Measurements from ENCODE around the gene RPS18. TPM values are rescaled to one million over a fixed set of nuclear protein-coding genes. Genes with fewer than 3 reads are reported as not detected.
A peak's percentile ranks its signal among the peaks of the same experiment; 100 is the strongest.

RPS18 gene
- total and polyA plus RNA-seq, 9 of the 15 experiments (the other 6 are each of a cell fraction or from before 2014, with no cell fraction given), result 5,023 to 17,516 (median 8,131) TPM

GRCh38 chr6:33271468-33272274, at the start of gene RPS18, which contains the start of gene VPS52 (continued):
- TF ChIP-seq MGA (IDR thresholded peaks at IDR 0.05) (peak; percentile 60; the same call in 1 of the 2 replicates), ZBTB34 (CRISPR knock-in tag; IDR thresholded peaks at IDR 0.05) (no peak), ZNF830 (CRISPR knock-in tag; IDR thresholded peaks at IDR 0.05) (peak; percentile 17; the same call in 1 of the 2 replicates), CBX1 (IDR thresholded peaks at IDR 0.05; ENCODE audit: low read depth) (peak; percentile 86; the same call in 1 of the 2 replicates), E4F1 (CRISPR knock-in tag; IDR thresholded peaks at IDR 0.05; ENCODE audit: borderline replicate concordance) (no peak), ZNF12 (CRISPR knock-in tag; IDR thresholded peaks at IDR 0.05) (peak; percentile 80), IRF9 (tag; IDR thresholded peaks at IDR 0.05) (no peak), XRCC3 (IDR thresholded peaks at IDR 0.05) (no peak), HLTF (IDR thresholded peaks at IDR 0.05) (0 out of 2 replicates have a peak, but pooled peaks have one; percentile 46), TRIM24 (IDR thresholded peaks at IDR 0.05) (peak in 1 of 2 experiments; percentile 100; a peak in 2 of 4 replicates), ZNF354B (CRISPR knock-in tag; IDR thresholded peaks at IDR 0.05) (0 out of 2 replicates have a peak, but pooled peaks have one; percentile 32)

Measured in K562 (cell line).